ENCODE data around the gene SLC9C1.

DNA sequence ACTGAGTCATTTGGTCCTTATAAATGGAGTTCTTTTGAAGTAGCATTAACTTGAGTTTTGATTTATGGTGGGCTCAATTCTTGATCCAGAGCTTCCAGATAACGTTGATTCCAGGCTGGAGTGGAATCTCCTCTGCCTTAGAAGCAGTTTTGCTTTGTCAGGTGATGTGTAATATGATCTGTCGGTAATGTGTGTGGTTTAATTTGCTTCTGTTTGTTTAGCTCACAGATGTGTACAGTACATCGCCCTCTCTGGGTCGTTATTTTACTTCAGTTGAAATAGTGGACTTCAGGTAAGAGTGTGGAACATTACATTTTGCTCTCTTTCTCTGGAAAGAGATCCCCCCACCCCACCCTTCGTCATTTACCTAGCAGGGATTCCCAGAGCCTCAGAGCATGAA lies 184.7 kb downstream of the SLC9C1 start:
- TF ChIP-seq, protein P1, sequence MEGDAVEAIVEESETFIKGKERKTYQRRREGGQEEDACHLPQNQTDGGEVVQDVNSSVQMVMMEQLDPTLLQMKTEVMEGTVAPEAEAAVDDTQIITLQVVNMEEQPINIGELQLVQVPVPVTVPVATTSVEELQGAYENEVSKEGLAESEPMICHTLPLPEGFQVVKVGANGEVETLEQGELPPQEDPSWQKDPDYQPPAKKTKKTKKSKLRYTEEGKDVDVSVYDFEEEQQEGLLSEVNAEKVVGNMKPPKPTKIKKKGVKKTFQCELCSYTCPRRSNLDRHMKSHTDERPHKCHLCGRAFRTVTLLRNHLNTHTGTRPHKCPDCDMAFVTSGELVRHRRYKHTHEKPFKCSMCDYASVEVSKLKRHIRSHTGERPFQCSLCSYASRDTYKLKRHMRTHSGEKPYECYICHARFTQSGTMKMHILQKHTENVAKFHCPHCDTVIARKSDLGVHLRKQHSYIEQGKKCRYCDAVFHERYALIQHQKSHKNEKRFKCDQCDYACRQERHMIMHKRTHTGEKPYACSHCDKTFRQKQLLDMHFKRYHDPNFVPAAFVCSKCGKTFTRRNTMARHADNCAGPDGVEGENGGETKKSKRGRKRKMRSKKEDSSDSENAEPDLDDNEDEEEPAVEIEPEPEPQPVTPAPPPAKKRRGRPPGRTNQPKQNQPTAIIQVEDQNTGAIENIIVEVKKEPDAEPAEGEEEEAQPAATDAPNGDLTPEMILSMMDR (IDR thresholded peaks at IDR 0.05), result no peak
- TF ChIP-seq POLR2A (IDR thresholded peaks at IDR 0.05), result no peak
